HG02870 (cell line): ENCODE data around the gene USP7.
"Not testable (repeated sequence)": the region's sequence is repeated elsewhere in the genome, so short reads cannot be mapped to it uniquely, and the experiment has no call there.

Experiments
- ATAC-seq: cut with Tn5 transposase; IDR thresholded peaks from one replicate; pipeline ENCODE4 v1.9.1; 2021; ENCODE audit warnings: mild to moderate bottlenecking, moderate library complexity; ENCODE audit not compliant: unreplicated experiment

Gene USP7

GRCh38 chr16:8848939-8849391, 114.7 kb downstream of the USP7 start:
- ATAC-seq = no peak

GRCh38 chr16:8848231-8848938, 115.3 kb downstream of the USP7 start:
- no peak for ATAC-seq

- ATAC-seq = no peak
These were observed 116.1 kb downstream of the USP7 start for GRCh38 chr16:8847623-8848022.

GRCh38 chr16:8847145-8847544, 116.6 kb downstream of the USP7 start:
- ATAC-seq = no peak

GRCh38 chr16:8846401-8846932, 117.2 kb downstream of the USP7 start:
- no peak for ATAC-seq

- ATAC-seq = no peak
These were observed 117.9 kb downstream of the USP7 start for GRCh38 chr16:8845699-8846298.

GRCh38 chr16:8843296-8843695, 120.4 kb downstream of the USP7 start:
- ATAC-seq = not testable (repeated sequence)
